NT2/D1 (cell line): ENCODE measurements around the gene TLE5.

Experiments
- SUZ12 ChIP-seq: IDR thresholded peaks from 2 replicates; pipeline ENCODE4 v1.6.1; 2011; ENCODE audit not compliant: insufficient read length, insufficient read depth; ENCODE audit errors: extremely low read depth
- YY1 ChIP-seq: IDR thresholded peaks from 2 replicates; pipeline ENCODE4 v1.6.1; 2011; ENCODE audit not compliant: insufficient read length, insufficient read depth
- ZNF274 ChIP-seq: IDR thresholded peaks from 2 replicates; pipeline ENCODE4 v1.6.1; 2011; ENCODE audit warnings: mild to moderate bottlenecking, low read depth, low read length

DNA sequence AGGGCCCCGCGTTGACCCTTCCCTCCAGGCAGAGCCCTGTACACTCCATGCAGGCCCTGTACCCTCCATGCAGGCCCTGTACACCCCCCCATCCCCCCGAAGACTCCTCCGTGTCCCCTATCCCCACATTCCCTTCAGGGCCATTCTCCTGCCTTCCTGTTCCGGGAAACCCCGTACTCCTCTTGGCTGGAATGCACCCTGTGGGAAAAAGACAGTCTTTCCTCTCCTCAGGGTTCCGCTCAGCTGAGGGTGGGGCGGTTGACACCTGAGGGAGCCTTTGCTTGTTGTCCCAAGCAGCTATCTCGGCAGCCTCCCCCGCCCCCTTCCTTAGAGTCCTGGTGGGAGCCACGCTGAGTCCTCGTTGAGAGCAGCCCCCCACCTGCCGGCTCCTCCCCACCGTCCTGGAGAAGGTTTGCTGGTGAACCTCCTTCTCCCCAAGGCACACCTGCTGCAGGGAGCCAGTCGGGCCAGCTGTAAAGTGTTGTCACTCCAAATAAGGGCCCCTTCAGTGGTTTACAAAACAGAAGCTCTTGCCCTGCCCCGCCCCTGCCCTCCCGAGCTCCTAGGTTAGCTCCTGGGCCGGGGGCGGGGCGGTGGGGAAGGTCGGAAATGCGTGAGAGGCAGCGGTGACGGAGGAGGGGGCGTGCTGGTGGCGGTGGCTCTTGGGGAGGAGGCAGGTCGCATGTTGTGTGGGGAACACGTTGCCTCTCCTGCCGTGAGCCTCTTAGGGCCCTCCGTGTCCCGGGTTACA lies 33.3 kb upstream of the TLE5 start:
- no peak for TF ChIP-seq ZNF274
- no peak for TF ChIP-seq SUZ12
- no peak for TF ChIP-seq YY1
